OCI-LY1 (cell line): ENCODE results near the gene TRIM29.

Experiments used
- H2AFZ ChIP-seq: fragments of 200-600 bp; sonication (generic), shearing (Covaris generic); 2 replicates; pipeline ENCODE4 v1.6.0; 2014; ENCODE audit warnings: antibody characterized with exemption, mild to moderate bottlenecking, low read length
- H3F3A ChIP-seq: fragments of 200-600 bp; sonication (generic), shearing (Covaris generic); 2 replicates; pipeline ENCODE4 v1.6.0; 2014; ENCODE audit warnings: mild to moderate bottlenecking, antibody characterized with exemption, low read length, moderate library complexity; ENCODE audit not compliant: insufficient read depth
- H3K27ac ChIP-seq: fragments of 200-600 bp; sonication (generic); 2 replicates; pipeline ENCODE4 v1.5.1; 2014; ENCODE audit warnings: low read length, mixed run types, mild to moderate bottlenecking, low read depth; ENCODE audit not compliant: poor library complexity, severe bottlenecking
- H3K27me3 ChIP-seq: fragments of 200-600 bp; sonication (generic); 2 replicates; pipeline ENCODE4 v1.6.0; 2014; ENCODE audit warnings: antibody characterized with exemption, mild to moderate bottlenecking, low read length, moderate library complexity; ENCODE audit not compliant: insufficient read depth
- H3K36me3 ChIP-seq: fragments of 200-600 bp; sonication (generic); 2 replicates; pipeline ENCODE4 v1.6.1; 2014; ENCODE audit warnings: mild to moderate bottlenecking, antibody characterized with exemption, low read length, moderate library complexity, mixed read lengths; ENCODE audit not compliant: insufficient read depth
- H3K4me1 ChIP-seq: fragments of 200-600 bp; sonication (generic); 2 replicates; pipeline ENCODE4 v1.5.1; 2014; ENCODE audit warnings: mild to moderate bottlenecking, low read length, moderate library complexity; ENCODE audit not compliant: insufficient read depth, severe bottlenecking
- H3K4me2 ChIP-seq: fragments of 200-600 bp; sonication (generic), shearing (Covaris generic); 2 replicates; pipeline ENCODE4 v1.6.1; 2014; ENCODE audit warnings: low read length
- H3K4me3 ChIP-seq: fragments of 200-600 bp; sonication (generic); 2 replicates; pipeline ENCODE4 v1.5.1; 2014; ENCODE audit warnings: low read length, low read depth, mild to moderate bottlenecking, mixed read lengths; ENCODE audit not compliant: poor library complexity, severe bottlenecking
- H3K79me2 ChIP-seq: fragments of 200-600 bp; shearing (Covaris generic); 2 replicates; pipeline ENCODE4 v1.6.1; 2016; ENCODE audit warnings: mixed run types, low read length, mixed read lengths; ENCODE audit not compliant: insufficient read depth
- H3K9ac ChIP-seq: fragments of 200-600 bp; sonication (generic), shearing (Covaris generic); 2 replicates; pipeline ENCODE4 v1.6.1; 2014; ENCODE audit warnings: mild to moderate bottlenecking, low read length, mixed read lengths
- H3K9me2 ChIP-seq: fragments of 200-600 bp; sonication (generic), shearing (Covaris generic); 2 replicates; pipeline ENCODE4 v1.6.1; 2014; ENCODE audit warnings: low read depth, mild to moderate bottlenecking, low read length, mixed read lengths
- H3K9me3 ChIP-seq: fragments of 200-600 bp; shearing (Covaris generic); 2 replicates; pipeline ENCODE4 v1.6.1; 2014; ENCODE audit warnings: low read length, mixed read lengths
- H4K20me1 ChIP-seq: fragments of 200-600 bp; sonication (generic), shearing (Covaris generic); 2 replicates; pipeline ENCODE4 v1.6.0; 2016; ENCODE audit warnings: mild to moderate bottlenecking, low read length; ENCODE audit not compliant: insufficient read depth
- CTCF ChIP-seq: fragments of 200-600 bp; sonication (generic), shearing (Covaris generic); IDR thresholded peaks from 2 replicates; pipeline ENCODE4 v1.5.1; 2017; ENCODE audit warnings: mild to moderate bottlenecking, antibody characterized with exemption, low read length, moderate library complexity, mixed read lengths
- EZH2 ChIP-seq: fragments of 200-600 bp; sonication (generic), shearing (Covaris generic); IDR thresholded peaks from 2 replicates; pipeline ENCODE4 v1.8.0; 2017; ENCODE audit warnings: borderline replicate concordance, mixed run types, mild to moderate bottlenecking, antibody characterized with exemption, low read length, moderate library complexity, mixed read lengths

The TRIM29 gene

GRCh38 chr11:120128392-120129119, 9.4 kb downstream of the TRIM29 start:
- Histone ChIP-seq H3K9me2 (no peaks in the 10 kb centered on the region), H3K27ac (no peak overlapping the region), H3K4me3 (no peak overlapping the region), H3K79me2 (no peaks in the 10 kb centered on the region), H3K4me1 (no peaks in the 10 kb centered on the region), H3K36me3 (no peaks in the 10 kb centered on the region), H4K20me1 (no peaks in the 10 kb centered on the region), H3K9me3 (no peaks in the 10 kb centered on the region), H3K27me3 (no peaks in the 10 kb centered on the region), H3K9ac (no peak overlapping the region), H3F3A (no peaks in the 10 kb centered on the region), H2AFZ (no peak overlapping the region), H3K4me2 (no peak overlapping the region)
- TF ChIP-seq CTCF (no peak), EZH2 (no peak)

DNA sequence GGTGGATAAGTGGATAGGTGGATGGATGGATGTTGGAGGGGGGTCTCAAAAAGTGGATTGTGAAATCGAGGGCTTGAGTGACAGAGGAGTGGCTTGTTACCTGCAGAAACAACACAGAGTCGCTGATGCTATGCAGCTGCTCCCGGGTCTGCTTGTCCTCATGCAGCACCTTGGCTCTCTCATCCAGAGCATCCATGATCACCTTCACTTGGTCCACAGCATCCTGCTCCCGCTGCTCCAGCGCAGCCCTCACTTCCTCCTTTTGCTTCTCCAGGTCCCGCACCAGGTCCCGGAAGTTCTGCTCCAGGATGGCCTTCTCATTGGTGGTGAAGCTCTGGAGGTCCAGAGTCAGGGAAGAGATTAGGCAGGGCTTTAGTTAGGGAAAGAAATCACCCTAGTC, 10.7 kb downstream of the TRIM29 start:
- no peak overlapping the region for H2AFZ ChIP-seq

DNA sequence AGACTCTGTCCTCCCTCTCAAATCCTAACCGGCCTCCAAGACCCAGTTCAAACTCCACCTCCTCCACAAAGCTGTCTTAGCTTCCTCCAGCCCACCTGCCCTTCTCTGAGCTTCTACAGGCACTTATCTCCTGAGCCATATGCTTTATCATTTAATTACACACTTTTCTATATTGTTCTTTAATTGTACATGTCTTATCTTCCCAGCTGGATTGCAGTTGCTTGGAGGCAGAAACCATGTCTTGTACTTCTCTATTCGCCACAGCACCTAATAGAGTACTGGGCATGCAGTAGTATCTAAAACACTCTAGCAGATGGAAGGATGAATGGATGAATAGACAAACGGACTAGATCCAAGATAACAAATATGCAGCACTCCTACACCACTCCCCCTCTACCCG, 11.3 kb downstream of the TRIM29 start:
- H3K36me3 ChIP-seq: no peaks in the 10 kb centered on the region
- H3K4me3 ChIP-seq: no peak overlapping the region
- no peaks in the 10 kb centered on the region for H3K9me2 ChIP-seq
- no peak overlapping the region for H3K27ac ChIP-seq
- H3K4me1 ChIP-seq: no peaks in the 10 kb centered on the region
- H3F3A ChIP-seq: no peaks in the 10 kb centered on the region
- no peak overlapping the region for H3K4me2 ChIP-seq
- H3K9ac ChIP-seq: no peak overlapping the region
- TF ChIP-seq EZH2 (no peak), CTCF (no peak)
- H4K20me1 ChIP-seq: no peaks in the 10 kb centered on the region
- no peak overlapping the region for H2AFZ ChIP-seq
- H3K27me3 ChIP-seq: no peaks in the 10 kb centered on the region
- H3K79me2 ChIP-seq: no peaks in the 10 kb centered on the region
- H3K9me3 ChIP-seq: no peaks in the 10 kb centered on the region

More for the DNA sequence above, 10.7 kb downstream of the TRIM29 start:
- Histone ChIP-seq H4K20me1 (no peaks in the 10 kb centered on the region), H3K27me3 (no peaks in the 10 kb centered on the region), H3K79me2 (no peaks in the 10 kb centered on the region), H3K36me3 (no peaks in the 10 kb centered on the region), H3F3A (no peaks in the 10 kb centered on the region), H3K9ac (no peak overlapping the region), H3K9me2 (no peaks in the 10 kb centered on the region), H3K4me1 (no peaks in the 10 kb centered on the region), H3K9me3 (no peaks in the 10 kb centered on the region), H3K4me3 (no peak overlapping the region), H3K27ac (no peak overlapping the region), H3K4me2 (no peak overlapping the region)
- no peak for TF ChIP-seq CTCF
- TF ChIP-seq EZH2: no peak
